DMS53 treated with DMSO at 0.1 percent for 48 hours (cell line): Measurements from ENCODE around the gene SS18.

ENCODE experiments used
- DNase-seq: peaks from one replicate; lab custom pipeline; 2025; ENCODE audit not compliant: unreplicated experiment; lab: John Stamatoyannopoulos, UW

Gene SS18

GRCh38 chr18:26003817-26004216, 86.6 kb downstream of the SS18 start:
- DNase-seq = no peak

GRCh38 chr18:26003356-26003755, 87.1 kb downstream of the SS18 start:
- no peak for DNase-seq

DNA sequence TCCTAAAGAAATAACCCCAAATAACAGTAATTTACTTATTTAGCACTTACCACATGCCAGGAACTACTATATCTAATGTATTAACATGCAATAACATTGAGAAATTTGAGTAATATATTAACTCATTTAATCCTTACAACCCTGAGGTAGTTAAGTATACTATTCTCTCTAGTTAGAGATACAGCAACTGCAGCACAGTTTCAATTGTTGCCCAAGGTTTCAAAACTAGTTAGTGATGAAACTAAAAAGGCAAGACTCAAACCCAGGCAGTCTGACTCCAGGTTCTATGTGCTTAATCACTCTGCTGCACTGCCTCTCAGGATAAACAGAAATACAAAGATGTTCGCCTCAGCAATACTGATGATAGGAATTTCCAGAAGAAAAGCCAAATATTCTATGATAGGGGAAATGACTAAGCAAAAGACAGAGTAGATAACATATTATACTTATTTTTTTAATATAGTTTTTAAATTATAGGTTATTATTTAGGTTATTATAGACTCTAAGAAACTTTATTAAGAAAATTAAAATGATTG, 88.0 kb downstream of the SS18 start:
- DNase-seq = no peak

- no peak for DNase-seq
These were observed 92.0 kb downstream of the SS18 start for GRCh38 chr18:25998461-25998860.

DNA sequence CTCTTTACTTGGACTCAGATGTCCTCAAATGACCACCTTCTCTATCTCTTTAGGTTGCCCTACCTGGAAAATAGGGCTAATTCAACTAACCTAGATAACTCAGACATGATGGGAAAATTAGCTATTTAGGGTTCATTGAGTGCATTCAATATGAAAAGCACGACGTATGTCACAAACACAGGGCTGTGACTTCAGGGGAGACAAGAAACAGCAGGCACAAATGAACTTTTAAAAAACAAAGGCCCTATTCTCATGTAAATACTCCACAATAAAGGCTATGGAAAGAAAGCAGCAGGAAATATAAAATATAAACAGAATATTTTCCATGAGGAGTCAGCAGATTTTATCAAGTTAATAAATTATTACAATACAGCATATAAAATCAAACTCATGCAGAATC, 97.8 kb downstream of the SS18 start:
- DNase-seq = no peak

DNA sequence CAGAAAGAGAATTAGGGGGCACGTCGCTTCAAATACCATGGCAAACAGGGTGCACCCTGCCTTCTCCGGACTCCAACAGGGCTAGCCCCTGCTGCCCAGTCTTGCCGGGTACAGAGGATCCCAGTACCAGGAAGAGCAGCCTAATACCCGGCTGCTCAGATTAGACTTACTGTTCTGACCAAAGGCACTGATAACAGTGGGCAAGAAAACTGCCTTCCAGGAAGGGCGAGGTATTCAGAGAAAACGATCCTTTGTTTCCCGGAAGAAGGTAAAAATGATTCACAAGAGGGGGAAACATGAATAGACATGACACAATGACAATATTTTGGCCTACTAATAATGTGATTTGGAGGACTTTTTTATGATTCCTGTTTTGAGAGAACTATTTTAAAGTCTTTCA, 99.9 kb downstream of the SS18 start:
- no peak for DNase-seq

DNA sequence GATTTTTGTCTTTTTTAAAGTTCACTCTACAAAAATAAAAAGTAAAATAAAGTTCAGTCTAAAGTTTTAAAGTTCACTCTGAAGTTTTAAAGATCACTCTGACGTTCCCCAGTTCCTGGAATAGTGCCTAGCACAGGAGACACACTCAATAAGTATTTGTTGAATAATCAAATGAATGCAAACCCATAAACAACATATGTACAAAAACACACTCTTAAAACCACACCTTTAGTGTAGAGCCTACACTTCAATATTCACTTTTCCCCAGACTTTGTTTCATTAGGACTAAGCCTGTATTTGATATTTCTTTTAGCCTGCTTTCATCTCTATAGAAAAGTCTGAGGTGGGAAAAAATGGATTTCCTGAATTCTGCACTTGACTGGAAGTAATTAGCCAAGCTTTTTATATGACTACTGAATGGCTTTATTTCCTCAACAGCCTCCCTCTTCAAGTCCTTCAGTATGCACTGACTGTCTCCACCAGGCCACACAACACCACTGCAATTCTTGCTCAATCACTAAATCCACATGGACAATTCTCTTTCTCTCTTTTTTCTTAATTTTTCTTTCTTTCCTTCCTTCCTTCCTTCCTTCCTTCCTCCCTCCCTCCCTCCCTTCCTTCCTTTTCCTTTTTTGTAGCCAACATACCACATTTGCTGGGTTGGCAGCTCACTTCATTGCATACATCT, 104.6 kb downstream of the SS18 start:
- no peak for DNase-seq

GRCh38 chr18:25983730-25984129, 106.7 kb downstream of the SS18 start:
- no peak for DNase-seq

DNA sequence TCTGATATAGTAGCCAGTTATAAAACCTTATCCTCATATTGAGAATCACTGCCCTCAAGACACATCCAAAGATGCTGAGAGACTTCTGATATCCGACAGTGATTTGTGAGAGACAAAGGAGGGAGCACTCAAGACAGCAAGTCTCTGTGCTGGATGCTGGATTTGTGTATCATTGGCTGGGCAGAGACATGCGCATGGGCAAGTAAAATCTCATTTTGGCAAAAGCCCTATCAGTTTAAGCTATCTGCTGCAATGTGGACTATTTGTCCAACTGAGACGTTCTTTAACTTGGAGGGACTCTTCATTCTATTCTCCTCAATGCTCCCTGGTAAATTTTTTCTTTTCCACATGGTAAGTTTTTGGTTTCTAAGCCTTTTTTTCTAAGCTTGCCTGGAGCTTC, 107.5 kb downstream of the SS18 start:
- no peak for DNase-seq

GRCh38 chr18:25982153-25982552, 108.3 kb downstream of the SS18 start:
- no peak for DNase-seq

GRCh38 chr18:25979369-25980040, 110.9 kb downstream of the SS18 start:
- DNase-seq = no peak

- no peak for DNase-seq
These were observed 113.9 kb downstream of the SS18 start for GRCh38 chr18:25976554-25976953.

DNA sequence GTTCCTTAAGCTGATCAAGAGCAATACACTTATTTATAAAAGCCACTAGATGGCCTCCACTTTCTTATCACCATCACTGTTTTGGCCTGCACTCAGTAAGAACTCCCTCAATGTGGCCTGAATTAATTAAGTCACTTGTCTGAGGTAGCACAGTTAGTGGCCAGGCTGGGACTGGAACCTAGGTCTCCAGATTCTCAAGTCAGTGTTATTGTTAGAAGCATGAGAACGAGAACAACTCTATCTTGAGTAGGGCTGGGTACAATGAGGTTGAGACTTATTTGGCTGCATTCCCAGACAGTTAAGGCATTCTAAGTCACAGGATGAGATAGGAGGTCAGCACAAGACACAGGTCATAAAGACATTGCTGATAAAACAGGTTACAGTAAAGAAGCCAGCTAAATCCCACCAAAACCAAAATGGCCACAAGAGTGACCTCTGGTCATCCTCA, 115.8 kb downstream of the SS18 start:
- no peak for DNase-seq
